ENCODE measurements around the gene SPATA20.

DNA sequence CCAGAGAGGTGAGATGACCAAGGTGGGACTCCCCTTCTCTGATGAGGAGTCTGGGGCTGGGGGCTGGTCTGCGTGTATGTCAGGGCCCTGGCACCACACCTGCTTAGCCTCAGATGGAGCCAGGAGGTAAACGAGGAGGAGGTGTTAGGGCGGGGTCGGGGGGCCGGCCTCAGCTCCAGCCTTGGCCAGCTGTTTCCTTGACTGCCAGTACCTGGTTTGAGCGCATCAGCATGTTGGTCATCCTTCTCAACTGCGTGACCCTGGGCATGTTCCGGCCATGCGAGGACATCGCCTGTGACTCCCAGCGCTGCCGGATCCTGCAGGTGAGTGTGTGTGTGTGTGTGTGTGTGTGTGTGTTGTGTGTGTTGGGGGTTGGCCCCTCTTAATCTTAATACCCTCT, 21.7 kb downstream of the SPATA20 start:
- TF ChIP-seq, protein P1, sequence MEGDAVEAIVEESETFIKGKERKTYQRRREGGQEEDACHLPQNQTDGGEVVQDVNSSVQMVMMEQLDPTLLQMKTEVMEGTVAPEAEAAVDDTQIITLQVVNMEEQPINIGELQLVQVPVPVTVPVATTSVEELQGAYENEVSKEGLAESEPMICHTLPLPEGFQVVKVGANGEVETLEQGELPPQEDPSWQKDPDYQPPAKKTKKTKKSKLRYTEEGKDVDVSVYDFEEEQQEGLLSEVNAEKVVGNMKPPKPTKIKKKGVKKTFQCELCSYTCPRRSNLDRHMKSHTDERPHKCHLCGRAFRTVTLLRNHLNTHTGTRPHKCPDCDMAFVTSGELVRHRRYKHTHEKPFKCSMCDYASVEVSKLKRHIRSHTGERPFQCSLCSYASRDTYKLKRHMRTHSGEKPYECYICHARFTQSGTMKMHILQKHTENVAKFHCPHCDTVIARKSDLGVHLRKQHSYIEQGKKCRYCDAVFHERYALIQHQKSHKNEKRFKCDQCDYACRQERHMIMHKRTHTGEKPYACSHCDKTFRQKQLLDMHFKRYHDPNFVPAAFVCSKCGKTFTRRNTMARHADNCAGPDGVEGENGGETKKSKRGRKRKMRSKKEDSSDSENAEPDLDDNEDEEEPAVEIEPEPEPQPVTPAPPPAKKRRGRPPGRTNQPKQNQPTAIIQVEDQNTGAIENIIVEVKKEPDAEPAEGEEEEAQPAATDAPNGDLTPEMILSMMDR (IDR thresholded peaks at IDR 0.05): no peak
- no peak for TF ChIP-seq POLR2A (IDR thresholded peaks at IDR 0.05)
